Heart right ventricle (tissue), 16 donors: ENCODE data around the gene DPP10. TPM values are rescaled to one million over a fixed set of nuclear protein-coding genes. Genes with fewer than 3 reads are reported as not detected.
"Not testable (repeated sequence)": the region's sequence is repeated elsewhere in the genome, so short reads cannot be mapped to it uniquely, and the experiment has no call there.

Experiments used
- ATAC-seq, 8 donors: fragments of 200-7000 bp; cut with Tn5 transposase; one replicate each; pipeline ENCODE4 v1.9.1; 2020; ENCODE audit warnings: mild to moderate bottlenecking in 8 of 8, moderate library complexity in 8 of 8, moderate number of reproducible peaks in 1 of 8
- DNase-seq, 2 donors: peaks; one replicate each; pipeline ENCODE4 v3.0.0-alpha.2; 2020
- H3K27ac ChIP-seq, 10 donors: fragments of 200-600 bp; sonication (generic) in 2 of 10; one replicate each; pipeline versions ENCODE4 v1.5.0 to v1.8.0; 2020 to 2022; ENCODE audit warnings: mild to moderate bottlenecking in 3 of 10
- H3K27me3 ChIP-seq, 7 donors: fragments of 200-600 bp; one replicate each; pipeline ENCODE4 v1.8.0; 2021 to 2022; ENCODE audit warnings: mild to moderate bottlenecking in 2 of 7
- H3K36me3 ChIP-seq, 9 donors: fragments of 200-600 bp; sonication (generic) in 1 of 9; one replicate each; pipeline versions ENCODE4 v1.5.0 to v1.8.0; 2020 to 2022; ENCODE audit warnings: mild to moderate bottlenecking in 2 of 9
- H3K4me1 ChIP-seq, 9 donors: fragments of 200-600 bp; sonication (generic) in 1 of 9; one replicate each; pipeline versions ENCODE4 v1.5.0 to v1.8.0; 2020 to 2022; ENCODE audit warnings: mild to moderate bottlenecking in 4 of 9
- H3K4me3 ChIP-seq, 10 donors: fragments of 200-600 bp; sonication (generic) in 2 of 10; one replicate each; pipeline versions ENCODE4 v1.5.0 to v1.8.0; 2020 to 2022; ENCODE audit warnings: mild to moderate bottlenecking in 7 of 10, moderate library complexity in 2 of 10
- H3K9me3 ChIP-seq, 11 donors: fragments of 200-600 bp in 10 of 11; sonication (generic) in 2 of 11; one replicate each; pipeline versions ENCODE4 v1.5.0 to v1.8.0; 2013 to 2022; ENCODE audit warnings: mild to moderate bottlenecking in 2 of 11, control low read depth in 1 of 11, moderate library complexity in 1 of 11
- CTCF ChIP-seq, 9 donors: fragments of 200-600 bp; sonication (generic) in 2 of 9; IDR thresholded peaks; one replicate each; pipeline versions ENCODE4 v1.5.0 to v1.8.0; 2021 to 2022; ENCODE audit warnings: antibody characterized with exemption in 9 of 9, mild to moderate bottlenecking in 5 of 9, moderate library complexity in 1 of 9
- WGBS, 2 donors: extraction: QIAGEN DNeasy Blood & Tissue Kit; methylation state at CpG; one replicate each; pipeline ENCODE4 v1.1.7; 2013; ENCODE audit warnings: inconsistent platforms in 1 of 2; 5-methylcytosine and 5-hydroxymethylcytosine counted together
- intact Hi-C, 10 donors: fragments of 100-400 bp; cut with DNase I; formaldehyde crosslinking; loops; one replicate each; pipeline versions ENCODE4 v1.11.1 to v1.14.2; 2022
- long read RNA-seq, 3 donors: library from polyadenylated mRNA; unstranded; transcript quantifications; one replicate each; pipeline ENCODE4 v2.0.0, GENCODE V29; 2020 to 2021
- polyA plus RNA-seq, 2 donors: library from polyadenylated mRNA; stranded (reverse); fragments of 200-250 nt; gene quantifications; one replicate each; pipeline ENCODE4 v1.2.3, GENCODE V29; 2013
- total RNA-seq, 10 donors: library from RNA; stranded (reverse); fragmentation: NEBNext Ultra II Directional in 3 of 10; extraction: Animal tissue kit (Norgen Biotek cat#: 25700) in 3 of 10; gene quantifications; one replicate each; pipeline versions ENCODE4 v1.2.1 to v1.2.4, GENCODE V29; 2021 to 2023
- donor health status: Arrhythmogenic right ventricular cardiomyopathy.
- donor health status: ischemic (EF 13 %, LVEDD 7.1; RV severe dilation, severe dysfunction).
- donor health status: healthy with polysubstance abuse.
- donor health status: DM: no; HTN: yes; CAD: no.
- donor health status: DM: no; HTN: no; CAD: no.
- donor health status: ischemic (EF 25% LVEDD 6.9; RV normal size, moderate dysfunction).
- donor health status: ischemic (EF 25% LVEDD 5.7; RV mildly dilated, moderate dysfunction).
- donor health status: healthy.
- donor health status: DM: yes; HTN: yes; CAD: no.
- donor health status: Ischemic cardiomyopathy.
- donor health status: ischemic (EF 35%, LVEDD 5.7; RV mildly dilated, moderate dysfunction).
- donor health status: nonischemic (EF 11% LVEDD 7.7; RV severe dilation, severe dysfunction).
- donor health status: DM: yes; HTN: yes; CAD: no.
- donor health status: PGD.
- donor health status: ischemic (EF 29% LVEDD 5.4; RV normal size, mild dysfunction).
- donor health status: nonischemic (EF 23%, LVEDD 6.1; RV moderate dilation, normal function).

DPP10 gene
- under 1 TPM in 3 of 10 donors, not detected in 7; 0.15 to 0.49 (median 0.38) TPM for total RNA-seq
- not detected for polyA plus RNA-seq
- long read RNA-seq, donor 1, result 0 reads
- long read RNA-seq, donor 2, result 0 reads
- long read RNA-seq, donor 3, result 0 reads

GRCh38 chr2:114442510-114442909 is at the start of gene DPP10:
TSS of gene DPP10 (plus strand) at chr2:114442641.
- no peaks in the 10 kb centered on the region for H3K4me1 ChIP-seq
- H3K27ac ChIP-seq, result no peak within 1 kb of the TSS
- H3K4me3 ChIP-seq, result no peak within 1 kb of the TSS
- DNase-seq (peak in 1 of 2 donors; percentile 8), ATAC-seq (peak in 1 of 8 donors; percentile 25)
- peaks cover 0 to 5% (median 0%) of the 10 kb centered on the region in 7 donors for H3K27me3 ChIP-seq
- intact Hi-C loops, result no loop called here
- TF ChIP-seq CTCF (IDR thresholded peaks at IDR 0.05), result no peak
- 1 to 2% methylated on average over 5 of the region's 5 CpGs for WGBS, 2 donors
- H3K9me3 ChIP-seq, result no peaks in the 10 kb centered on the region
- no peaks in the 10 kb centered on the region for H3K36me3 ChIP-seq

GRCh38 chr2:114400890-114401289 is 41.6 kb upstream of the DPP10 start:
- DNase-seq (no peak), ATAC-seq (no peak)
- Histone ChIP-seq H3K4me1 (no peaks in the 10 kb centered on the region), H3K36me3 (no peaks in the 10 kb centered on the region), H3K4me3 (no peak overlapping the region), H3K9me3 (no peaks in the 10 kb centered on the region), H3K27ac (no peak overlapping the region), H3K27me3 (no peaks in the 10 kb centered on the region)
- TF ChIP-seq CTCF (IDR thresholded peaks at IDR 0.05), result no peak
- WGBS, 2 donors, result 73 to 76% methylated on average over 3 of the region's 3 CpGs
- intact Hi-C loops, result no loop called here

- ATAC-seq (peak in 1 of 8 donors; percentile 33), DNase-seq (no peak)
- H3K4me3 ChIP-seq, result no peak overlapping the region
- H3K27ac ChIP-seq, result no peak overlapping the region
- no peaks in the 10 kb centered on the region for H3K4me1 ChIP-seq
- intact Hi-C loops, result no loop called here
- 47 to 50% methylated on average over 10 of the region's 10 CpGs for WGBS, 2 donors
- no peaks in the 10 kb centered on the region for H3K36me3 ChIP-seq
- peaks cover 0 to 21% (median 0%) of the 10 kb centered on the region in 11 donors for H3K9me3 ChIP-seq
- TF ChIP-seq CTCF (IDR thresholded peaks at IDR 0.05), result no peak
- no peaks in the 10 kb centered on the region for H3K27me3 ChIP-seq
Measured at GRCh38 chr2:114405247-114406116, 37.0 kb upstream of the DPP10 start.

GRCh38 chr2:114406347-114406746 is 36.1 kb upstream of the DPP10 start:
- Histone ChIP-seq H3K4me1 (no peaks in the 10 kb centered on the region), H3K27ac (no peak overlapping the region), H3K27me3 (no peaks in the 10 kb centered on the region), H3K9me3 (peaks cover 0 to 21% (median 0%) of the 10 kb centered on the region in 11 donors), H3K36me3 (no peaks in the 10 kb centered on the region), H3K4me3 (no peak overlapping the region)
- ATAC-seq (no peak), DNase-seq (no peak)
- TF ChIP-seq CTCF (IDR thresholded peaks at IDR 0.05), result no peak
- intact Hi-C loops, result no loop called here
- WGBS, 2 donors, result 63% methylated on average over 2 of the region's 2 CpGs

GRCh38 chr2:114407353-114407752 is 35.1 kb upstream of the DPP10 start:
- H3K36me3 ChIP-seq, intact Hi-C loops, DNase-seq, H3K4me1 ChIP-seq, H3K4me3 ChIP-seq, H3K27me3 ChIP-seq, H3K27ac ChIP-seq, ATAC-seq: not testable (repeated sequence)
- WGBS, 2 donors, result 95 to 96% methylated on average over 4 of the region's 5 CpGs
- peaks cover 0 to 21% (median 0%) of the 10 kb centered on the region in 11 donors for H3K9me3 ChIP-seq
